NT2/D1 (cell line): ENCODE results near the gene THEMIS2.

Source experiments
- SUZ12 ChIP-seq: IDR thresholded peaks from 2 replicates; pipeline ENCODE4 v1.6.1; 2011; ENCODE audit not compliant: insufficient read length, insufficient read depth; ENCODE audit errors: extremely low read depth
- YY1 ChIP-seq: IDR thresholded peaks from 2 replicates; pipeline ENCODE4 v1.6.1; 2011; ENCODE audit not compliant: insufficient read length, insufficient read depth
- ZNF274 ChIP-seq: IDR thresholded peaks from 2 replicates; pipeline ENCODE4 v1.6.1; 2011; ENCODE audit warnings: mild to moderate bottlenecking, low read depth, low read length

DNA sequence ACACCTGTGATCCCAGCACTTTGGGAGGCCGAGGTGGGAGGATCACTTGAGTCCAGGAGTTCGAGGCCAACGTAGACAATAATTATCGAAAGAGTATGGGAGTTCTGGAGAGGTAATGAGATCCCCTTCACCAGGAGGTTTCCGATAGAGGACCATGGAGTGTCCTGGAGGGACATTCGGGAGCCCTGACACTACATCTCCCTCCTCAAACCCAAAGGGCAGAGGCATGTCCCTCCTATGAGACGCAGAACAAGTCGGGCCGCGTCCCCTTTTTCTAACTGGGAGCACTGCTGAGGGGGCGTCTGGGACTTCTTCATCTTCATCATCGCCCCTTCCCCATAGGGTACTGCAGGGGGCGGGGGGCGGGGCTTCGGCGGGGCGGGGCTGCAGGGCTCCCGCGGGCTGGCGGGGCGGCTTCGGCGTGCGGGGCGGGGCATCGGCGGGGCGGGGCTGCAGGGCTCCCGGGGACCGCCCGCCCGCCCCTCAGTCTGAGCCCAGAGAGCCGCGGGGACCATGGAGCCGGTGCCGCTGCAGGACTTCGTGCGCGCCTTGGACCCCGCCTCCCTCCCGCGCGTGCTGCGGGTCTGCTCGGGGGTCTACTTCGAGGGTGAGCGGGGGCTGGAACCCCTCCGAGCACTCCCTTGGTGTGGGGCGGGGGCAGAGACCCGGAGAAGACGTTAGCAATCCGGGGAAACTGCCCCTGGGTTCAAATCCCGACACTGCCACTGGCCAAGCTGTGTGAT lies at the start of gene THEMIS2:
- TF ChIP-seq ZNF274 (no peak), YY1 (no peak), SUZ12 (no peak)
